ENCODE measurements around the gene PERCC1. TPM values are rescaled to one million over a fixed set of nuclear protein-coding genes. Genes with fewer than 3 reads are reported as not detected.

The PERCC1 gene
- total and polyA plus RNA-seq, 9 of the 15 experiments (the other 6 are each of a cell fraction or from before 2014, with no cell fraction given): not detected

DNA sequence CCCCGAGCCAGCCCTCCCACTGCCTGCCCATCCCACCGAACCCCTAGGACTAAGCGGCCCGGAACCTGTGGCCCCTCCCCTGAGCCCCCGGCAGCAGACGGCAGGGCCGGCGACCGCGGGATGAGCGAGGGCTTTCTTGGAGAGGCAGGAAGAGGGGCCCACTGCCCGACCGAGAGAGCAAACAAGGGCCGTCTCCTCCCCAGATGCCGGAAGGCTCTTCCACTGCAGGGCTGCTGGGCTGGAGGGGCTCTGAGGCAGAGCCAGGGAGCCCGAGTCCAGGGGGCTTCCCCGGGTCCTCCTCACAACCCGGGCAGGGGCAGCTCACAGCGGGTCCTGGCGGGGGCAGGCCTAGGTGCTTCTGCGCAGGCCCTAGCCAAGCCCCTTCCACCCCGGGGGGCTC is 2.9 kb downstream of the PERCC1 start:
- Histone ChIP-seq H3K36me3 (ENCODE audit: control insufficient read depth, insufficient read depth, low read length) (no peaks in the 10 kb centered on the region), H3K4me2 (ENCODE audit: insufficient read depth, low read length) (no peak overlapping the region), H3K27ac (ENCODE audit: extremely low read depth, low read depth, low read length) (no peak overlapping the region), H3K9ac (ENCODE audit: insufficient read depth in 1 of 2, low read depth in 2 of 2, low read length in 2 of 2) (no peak overlapping the region; a peak in 1 of 4 replicates), H3K9me3 (replicated peaks; ENCODE audit: control insufficient read depth, insufficient read depth, low read depth, low read length) (no peaks in the 10 kb centered on the region), H3K4me1 (replicated peaks in 1 of 2; ENCODE audit: control insufficient read depth in 2 of 2, insufficient read depth in 2 of 2, low read length in 2 of 2) (peaks cover 0 to 91% of the 10 kb centered on the region in 2 experiments; a peak in 3 of 5 replicates), H2AFZ (ENCODE audit: low read depth, low read length) (no peak overlapping the region), H4K20me1 (replicated peaks; ENCODE audit: control insufficient read depth, insufficient read depth, low read length) (no peaks in the 10 kb centered on the region), H3K9me1 (ENCODE audit: control insufficient read depth, insufficient read depth, low read length) (no peaks in the 10 kb centered on the region), H3K4me3 (no peak overlapping the region), H3K79me2 (ENCODE audit: control insufficient read depth, insufficient read depth, low read length) (no peaks in the 10 kb centered on the region), H3K27me3 (ENCODE audit: control insufficient read depth in 2 of 2, insufficient read depth in 2 of 2, low read length in 2 of 2) (peaks cover 0 to 15% of the 10 kb centered on the region in 2 experiments; a peak in 2 of 5 replicates)
- DNase-seq (ENCODE audit: extremely low read depth in 1 of 4, low spot score in 3 of 4) (no peak), ATAC-seq (no peak), FAIRE-seq (no peak)
- no TSS peak for BruUV-seq (replicated peaks)
- intact Hi-C loops (cut with micrococcal nuclease) (no loop called here), in situ Hi-C loops (cut with MboI) (no loop called here)
- ChIA-PET CTCF (ENCODE audit: low intra/inter-chr PET ratio) (no interaction called here), POLR2A (interaction anchor here (0.7 to 1.2 kb wide), 3 partner anchors 8 to 17 kb away, joined by 3 to 6 read pairs (median 3); partner anchors contain the start of gene UQCC4)
- WGBS (ENCODE audit: insufficient coverage, low coverage, missing lambda C conversion rate): 13% methylated on average over 16 of the region's 22 CpGs
- no peak for TF ChIP-seq MIER1 (IDR thresholded peaks at IDR 0.05; ENCODE audit: low read depth)
- no peak for TF ChIP-seq ZNF644 (tag; IDR thresholded peaks at IDR 0.05; ENCODE audit: low read depth)
- no peak for TF ChIP-seq TCF7L2 (IDR thresholded peaks at IDR 0.05; ENCODE audit: low read depth, low read length)
- TF ChIP-seq BRCA1 (IDR thresholded peaks at IDR 0.05): no peak
- TF ChIP-seq BRCA1 (CRISPR knock-in tag; IDR thresholded peaks at IDR 0.05): no peak
- no peak for TF ChIP-seq RHOXF2B (CRISPR knock-in tag; conservative IDR thresholded peaks at IDR 0.05)
- no peak for TF ChIP-seq EWSR1 (IDR thresholded peaks at IDR 0.05; ENCODE audit: borderline replicate concordance, low read depth, partially characterized antibody)
- TF ChIP-seq ZBTB1 (CRISPR knock-in tag; IDR thresholded peaks at IDR 0.05; ENCODE audit: borderline replicate concordance, low read depth): no peak
- TF ChIP-seq, protein P1, sequence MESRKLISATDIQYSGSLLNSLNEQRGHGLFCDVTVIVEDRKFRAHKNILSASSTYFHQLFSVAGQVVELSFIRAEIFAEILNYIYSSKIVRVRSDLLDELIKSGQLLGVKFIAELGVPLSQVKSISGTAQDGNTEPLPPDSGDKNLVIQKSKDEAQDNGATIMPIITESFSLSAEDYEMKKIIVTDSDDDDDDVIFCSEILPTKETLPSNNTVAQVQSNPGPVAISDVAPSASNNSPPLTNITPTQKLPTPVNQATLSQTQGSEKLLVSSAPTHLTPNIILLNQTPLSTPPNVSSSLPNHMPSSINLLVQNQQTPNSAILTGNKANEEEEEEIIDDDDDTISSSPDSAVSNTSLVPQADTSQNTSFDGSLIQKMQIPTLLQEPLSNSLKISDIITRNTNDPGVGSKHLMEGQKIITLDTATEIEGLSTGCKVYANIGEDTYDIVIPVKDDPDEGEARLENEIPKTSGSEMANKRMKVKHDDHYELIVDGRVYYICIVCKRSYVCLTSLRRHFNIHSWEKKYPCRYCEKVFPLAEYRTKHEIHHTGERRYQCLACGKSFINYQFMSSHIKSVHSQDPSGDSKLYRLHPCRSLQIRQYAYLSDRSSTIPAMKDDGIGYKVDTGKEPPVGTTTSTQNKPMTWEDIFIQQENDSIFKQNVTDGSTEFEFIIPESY (CRISPR knock-in tag; IDR thresholded peaks at IDR 0.05): no peak
- TF ChIP-seq MTA1 (IDR thresholded peaks at IDR 0.05; ENCODE audit: borderline replicate concordance): no peak
- TF ChIP-seq SMARCC2 (IDR thresholded peaks at IDR 0.05; ENCODE audit: low read depth): no peak
- TF ChIP-seq MED1 (CRISPR knock-in tag; IDR thresholded peaks at IDR 0.05; ENCODE audit: borderline replicate concordance): no peak
- no peak for TF ChIP-seq GABPB2 (CRISPR knock-in tag; conservative IDR thresholded peaks at IDR 0.05)
- TF ChIP-seq, protein P2, sequence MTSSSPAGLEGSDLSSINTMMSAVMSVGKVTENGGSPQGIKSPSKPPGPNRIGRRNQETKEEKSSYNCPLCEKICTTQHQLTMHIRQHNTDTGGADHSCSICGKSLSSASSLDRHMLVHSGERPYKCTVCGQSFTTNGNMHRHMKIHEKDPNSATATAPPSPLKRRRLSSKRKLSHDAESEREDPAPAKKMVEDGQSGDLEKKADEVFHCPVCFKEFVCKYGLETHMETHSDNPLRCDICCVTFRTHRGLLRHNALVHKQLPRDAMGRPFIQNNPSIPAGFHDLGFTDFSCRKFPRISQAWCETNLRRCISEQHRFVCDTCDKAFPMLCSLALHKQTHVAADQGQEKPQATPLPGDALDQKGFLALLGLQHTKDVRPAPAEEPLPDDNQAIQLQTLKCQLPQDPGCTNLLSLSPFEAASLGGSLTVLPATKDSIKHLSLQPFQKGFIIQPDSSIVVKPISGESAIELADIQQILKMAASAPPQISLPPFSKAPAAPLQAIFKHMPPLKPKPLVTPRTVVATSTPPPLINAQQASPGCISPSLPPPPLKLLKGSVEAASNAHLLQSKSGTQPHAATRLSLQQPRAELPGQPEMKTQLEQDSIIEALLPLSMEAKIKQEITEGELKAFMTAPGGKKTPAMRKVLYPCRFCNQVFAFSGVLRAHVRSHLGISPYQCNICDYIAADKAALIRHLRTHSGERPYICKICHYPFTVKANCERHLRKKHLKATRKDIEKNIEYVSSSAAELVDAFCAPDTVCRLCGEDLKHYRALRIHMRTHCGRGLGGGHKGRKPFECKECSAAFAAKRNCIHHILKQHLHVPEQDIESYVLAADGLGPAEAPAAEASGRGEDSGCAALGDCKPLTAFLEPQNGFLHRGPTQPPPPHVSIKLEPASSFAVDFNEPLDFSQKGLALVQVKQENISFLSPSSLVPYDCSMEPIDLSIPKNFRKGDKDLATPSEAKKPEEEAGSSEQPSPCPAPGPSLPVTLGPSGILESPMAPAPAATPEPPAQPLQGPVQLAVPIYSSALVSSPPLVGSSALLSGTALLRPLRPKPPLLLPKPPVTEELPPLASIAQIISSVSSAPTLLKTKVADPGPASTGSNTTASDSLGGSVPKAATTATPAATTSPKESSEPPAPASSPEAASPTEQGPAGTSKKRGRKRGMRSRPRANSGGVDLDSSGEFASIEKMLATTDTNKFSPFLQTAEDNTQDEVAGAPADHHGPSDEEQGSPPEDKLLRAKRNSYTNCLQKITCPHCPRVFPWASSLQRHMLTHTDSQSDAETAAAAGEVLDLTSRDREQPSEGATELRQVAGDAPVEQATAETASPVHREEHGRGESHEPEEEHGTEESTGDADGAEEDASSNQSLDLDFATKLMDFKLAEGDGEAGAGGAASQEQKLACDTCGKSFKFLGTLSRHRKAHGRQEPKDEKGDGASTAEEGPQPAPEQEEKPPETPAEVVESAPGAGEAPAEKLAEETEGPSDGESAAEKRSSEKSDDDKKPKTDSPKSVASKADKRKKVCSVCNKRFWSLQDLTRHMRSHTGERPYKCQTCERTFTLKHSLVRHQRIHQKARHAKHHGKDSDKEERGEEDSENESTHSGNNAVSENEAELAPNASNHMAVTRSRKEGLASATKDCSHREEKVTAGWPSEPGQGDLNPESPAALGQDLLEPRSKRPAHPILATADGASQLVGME (CRISPR knock-in tag; IDR thresholded peaks at IDR 0.05): no peak

Measured in K562 (cell line).